ENCODE results near the gene EXOC1L. TPM values are rescaled to one million over a fixed set of nuclear protein-coding genes. Genes with fewer than 3 reads are reported as not detected.

The EXOC1L gene
- total RNA-seq, 1 donor from 2014 or later = not detected

- DNase-seq (ENCODE audit: low read depth) (peak; percentile 81), FAIRE-seq (no peak)
- TF ChIP-seq, protein P1, sequence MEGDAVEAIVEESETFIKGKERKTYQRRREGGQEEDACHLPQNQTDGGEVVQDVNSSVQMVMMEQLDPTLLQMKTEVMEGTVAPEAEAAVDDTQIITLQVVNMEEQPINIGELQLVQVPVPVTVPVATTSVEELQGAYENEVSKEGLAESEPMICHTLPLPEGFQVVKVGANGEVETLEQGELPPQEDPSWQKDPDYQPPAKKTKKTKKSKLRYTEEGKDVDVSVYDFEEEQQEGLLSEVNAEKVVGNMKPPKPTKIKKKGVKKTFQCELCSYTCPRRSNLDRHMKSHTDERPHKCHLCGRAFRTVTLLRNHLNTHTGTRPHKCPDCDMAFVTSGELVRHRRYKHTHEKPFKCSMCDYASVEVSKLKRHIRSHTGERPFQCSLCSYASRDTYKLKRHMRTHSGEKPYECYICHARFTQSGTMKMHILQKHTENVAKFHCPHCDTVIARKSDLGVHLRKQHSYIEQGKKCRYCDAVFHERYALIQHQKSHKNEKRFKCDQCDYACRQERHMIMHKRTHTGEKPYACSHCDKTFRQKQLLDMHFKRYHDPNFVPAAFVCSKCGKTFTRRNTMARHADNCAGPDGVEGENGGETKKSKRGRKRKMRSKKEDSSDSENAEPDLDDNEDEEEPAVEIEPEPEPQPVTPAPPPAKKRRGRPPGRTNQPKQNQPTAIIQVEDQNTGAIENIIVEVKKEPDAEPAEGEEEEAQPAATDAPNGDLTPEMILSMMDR (IDR thresholded peaks at IDR 0.05; ENCODE audit: insufficient read depth, low read length, severe bottlenecking) = no peak
- Histone ChIP-seq H3K4me3 (ENCODE audit: low read depth, low read length) (no peak overlapping the region), H3K27me3 (ENCODE audit: control insufficient read depth, insufficient read depth, low read length) (no peaks in the 10 kb centered on the region), H3K36me3 (ENCODE audit: control insufficient read depth, insufficient read depth, low read length) (no peaks in the 10 kb centered on the region)
Measured at GRCh38 chr4:55865228-55865806, 45.7 kb downstream of the EXOC1L start.

- Histone ChIP-seq H3K36me3 (ENCODE audit: control insufficient read depth, insufficient read depth, low read length) (peaks cover 3% of the 10 kb centered on the region), H3K4me3 (ENCODE audit: low read depth, low read length) (no peak overlapping the region), H3K27me3 (ENCODE audit: control insufficient read depth, insufficient read depth, low read length) (no peaks in the 10 kb centered on the region)
- DNase-seq (ENCODE audit: low read depth) = peak; percentile 97
- no peak for FAIRE-seq
- TF ChIP-seq, protein P1 (IDR thresholded peaks at IDR 0.05; ENCODE audit: insufficient read depth, low read length, severe bottlenecking) = no peak
Measured at GRCh38 chr4:55866290-55866907, 46.8 kb downstream of the EXOC1L start.

- H3K27me3 ChIP-seq (ENCODE audit: control insufficient read depth, insufficient read depth, low read length) = no peaks in the 10 kb centered on the region
- peaks cover 5% of the 10 kb centered on the region for H3K36me3 ChIP-seq (ENCODE audit: control insufficient read depth, insufficient read depth, low read length)
- no peak overlapping the region for H3K4me3 ChIP-seq (ENCODE audit: low read depth, low read length)
- FAIRE-seq = no peak
- peak; percentile 75 for DNase-seq (ENCODE audit: low read depth)
- TF ChIP-seq, protein P1 (IDR thresholded peaks at IDR 0.05; ENCODE audit: insufficient read depth, low read length, severe bottlenecking) = peak; percentile 55
Measured at GRCh38 chr4:55866973-55867574, 47.5 kb downstream of the EXOC1L start.

DNA sequence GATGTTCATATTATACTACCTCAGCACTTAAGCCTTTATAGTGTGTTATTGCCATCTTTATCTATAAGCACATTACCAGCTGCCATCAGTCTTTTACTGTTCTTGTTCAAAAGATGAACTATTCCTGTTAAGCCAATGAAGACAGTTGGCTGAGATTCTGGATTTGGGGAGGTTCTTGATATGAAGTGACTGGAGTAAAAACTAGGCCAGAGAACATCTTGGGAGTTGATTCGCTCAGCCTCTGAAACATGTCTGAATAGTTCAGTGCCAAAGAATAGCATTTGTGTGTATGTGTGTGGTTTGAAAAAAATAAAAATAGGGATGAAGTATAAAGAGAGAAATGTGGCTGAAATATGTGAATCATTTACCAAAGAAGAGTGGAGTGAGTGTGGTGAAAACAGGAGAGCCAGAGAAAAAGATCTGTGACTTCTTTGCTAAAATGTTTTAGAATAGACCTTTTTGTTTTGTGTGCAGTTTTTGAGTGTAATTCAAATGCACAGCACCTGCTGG, 49.0 kb downstream of the EXOC1L start:
- no peaks in the 10 kb centered on the region for H3K27me3 ChIP-seq (ENCODE audit: control insufficient read depth, insufficient read depth, low read length)
- FAIRE-seq (no peak), DNase-seq (ENCODE audit: low read depth) (no peak)
- TF ChIP-seq, protein P1 (IDR thresholded peaks at IDR 0.05; ENCODE audit: insufficient read depth, low read length, severe bottlenecking) = no peak
- H3K36me3 ChIP-seq (ENCODE audit: control insufficient read depth, insufficient read depth, low read length) = peaks cover 5% of the 10 kb centered on the region
- no peak overlapping the region for H3K4me3 ChIP-seq (ENCODE audit: low read depth, low read length)

DNA sequence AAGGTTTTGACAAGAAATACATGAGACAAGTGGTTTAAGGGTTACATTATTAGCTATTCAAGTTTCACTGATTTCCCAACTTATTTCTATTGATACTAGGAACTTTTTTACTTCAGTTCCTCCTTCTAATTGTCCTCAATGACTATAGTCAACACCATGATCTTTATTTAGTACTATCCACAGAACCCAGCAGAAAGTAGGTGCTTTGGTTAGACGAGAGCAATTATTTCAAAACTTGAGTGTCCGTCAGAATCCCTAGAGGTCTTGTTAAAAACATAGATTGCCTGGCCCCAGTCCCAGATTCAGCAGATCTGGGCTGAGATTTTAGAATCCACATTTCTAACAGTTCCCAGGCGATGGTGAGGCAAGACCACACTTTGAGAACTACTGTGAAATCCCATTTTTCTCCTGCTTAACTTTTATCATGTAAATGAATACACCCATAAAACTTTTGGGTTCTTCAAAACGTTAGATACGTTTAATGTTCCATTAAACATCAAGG, 51.8 kb downstream of the EXOC1L start:
- no peak for DNase-seq (ENCODE audit: low read depth)

More for the DNA sequence above, 51.8 kb downstream of the EXOC1L start:
- TF ChIP-seq, protein P1 (IDR thresholded peaks at IDR 0.05; ENCODE audit: insufficient read depth, low read length, severe bottlenecking) = no peak
- H3K4me3 ChIP-seq (ENCODE audit: low read depth, low read length) = no peak overlapping the region
- no peak for FAIRE-seq
- H3K36me3 ChIP-seq (ENCODE audit: control insufficient read depth, insufficient read depth, low read length) = peaks cover 5% of the 10 kb centered on the region
- H3K27me3 ChIP-seq (ENCODE audit: control insufficient read depth, insufficient read depth, low read length) = no peaks in the 10 kb centered on the region
